GM23248 (cell line): Measurements from ENCODE around the gene OR5K3. TPM values are rescaled to one million over a fixed set of nuclear protein-coding genes. Genes with fewer than 3 reads are reported as not detected.
"Not testable (repeated sequence)": the region's sequence is repeated elsewhere in the genome, so short reads cannot be mapped to it uniquely, and the experiment has no call there.

Source experiments
- DNase-seq: peaks from one replicate; pipeline ENCODE4 v3.0.0-alpha.2; 2015
- H2AFZ ChIP-seq: fragments of 200-600 bp; sonication (generic); 2 replicates; pipeline ENCODE4 v1.6.1; 2016; ENCODE audit warnings: antibody characterized with exemption
- H3F3A ChIP-seq: fragments of 200-600 bp; sonication (generic); 2 replicates; pipeline ENCODE4 v1.6.1; 2016; ENCODE audit warnings: mild to moderate bottlenecking, antibody characterized with exemption, mixed run types; ENCODE audit not compliant: insufficient read depth
- H3K27ac ChIP-seq: fragments of 200-600 bp; sonication (generic); 2 replicates; pipeline ENCODE4 v1.5.1; 2016; ENCODE audit warnings: mild to moderate bottlenecking
- H3K27me3 ChIP-seq: fragments of 200-600 bp; sonication (generic); replicated peaks from 2 replicates; pipeline ENCODE4 v1.6.1; 2016; ENCODE audit warnings: mild to moderate bottlenecking; ENCODE audit not compliant: insufficient read depth
- H3K36me3 ChIP-seq: fragments of 200-600 bp; sonication (generic); 2 replicates; pipeline ENCODE4 v1.6.1; 2016; ENCODE audit warnings: low read depth, mild to moderate bottlenecking
- H3K4me1 ChIP-seq: fragments of 200-600 bp; sonication (generic); 2 replicates; pipeline ENCODE4 v1.6.1; 2016; ENCODE audit warnings: mild to moderate bottlenecking; ENCODE audit not compliant: insufficient read depth
- H3K4me2 ChIP-seq: fragments of 200-600 bp; sonication (generic); one replicate; pipeline ENCODE4 v1.6.1; 2016; ENCODE audit warnings: mild to moderate bottlenecking; ENCODE audit not compliant: unreplicated experiment
- H3K4me3 ChIP-seq: fragments of 200-600 bp; sonication (generic); 2 replicates; pipeline ENCODE4 v1.5.1; 2016; ENCODE audit warnings: mild to moderate bottlenecking
- H3K79me2 ChIP-seq: fragments of 200-600 bp; sonication (generic); 2 replicates; pipeline ENCODE4 v1.6.1; 2016; ENCODE audit warnings: mild to moderate bottlenecking; ENCODE audit not compliant: insufficient read depth
- H3K9ac ChIP-seq: fragments of 200-600 bp; sonication (generic); 2 replicates; pipeline ENCODE4 v1.6.1; 2016; ENCODE audit warnings: mild to moderate bottlenecking
- H3K9me2 ChIP-seq: fragments of 200-600 bp; sonication (generic); 2 replicates; pipeline ENCODE4 v1.6.1; 2016; ENCODE audit warnings: mixed run types, mild to moderate bottlenecking, moderate library complexity; ENCODE audit not compliant: insufficient read depth
- H3K9me3 ChIP-seq: fragments of 200-600 bp; sonication (generic); one replicate; pipeline ENCODE4 v1.6.1; 2017; ENCODE audit warnings: low read depth
- H4K20me1 ChIP-seq: fragments of 200-600 bp; sonication (generic); 2 replicates; pipeline ENCODE4 v1.6.0; 2016; ENCODE audit not compliant: insufficient read depth
- EZH2 ChIP-seq: fragments of 200-600 bp; sonication (generic); IDR thresholded peaks from 2 replicates; pipeline ENCODE4 v1.6.1; 2018; ENCODE audit warnings: antibody characterized with exemption, mild to moderate bottlenecking; ENCODE audit not compliant: insufficient read depth, poor library complexity, severe bottlenecking
- EZH2phosphoT487 ChIP-seq: fragments of 200-600 bp; sonication (generic); IDR thresholded peaks from 2 replicates; pipeline ENCODE4 v1.6.1; 2018; ENCODE audit warnings: antibody characterized with exemption, moderate library complexity, mild to moderate bottlenecking, low read depth; ENCODE audit not compliant: insufficient read depth
- WGBS, 2 experiments: methylation state at CpG; one replicate each; pipeline ENCODE4 v1.1.6; 2015 to 2017; ENCODE audit warnings: low lambda C conversion rate in 2 of 2, low coverage in 1 of 2; ENCODE audit errors: missing lambda C conversion rate in 2 of 2; 5-methylcytosine and 5-hydroxymethylcytosine counted together
- in situ Hi-C: fragments of 300-500 bp; cut with MboI; formaldehyde crosslinking; loops from 2 replicates; pipeline ENCODE4 v1.15.0; 2020
- polyA plus RNA-seq: library from polyadenylated mRNA; unstranded; fragments of >200 nt; fragmentation: Nextera tagmentation; extraction: Ambion mirVana; gene quantifications from 2 replicates; pipeline ENCODE4 v1.2.1, GENCODE V29; 2016
- total RNA-seq: library from RNA; depleted of rRNA; stranded (reverse); fragments of >200 nt; shearing (Covaris generic); gene quantifications from 2 replicates; pipeline ENCODE4 v1.2.3, GENCODE V29; 2014

OR5K3 gene
- total and polyA plus RNA-seq, 2 experiments from 2014 or later: not detected

DNA sequence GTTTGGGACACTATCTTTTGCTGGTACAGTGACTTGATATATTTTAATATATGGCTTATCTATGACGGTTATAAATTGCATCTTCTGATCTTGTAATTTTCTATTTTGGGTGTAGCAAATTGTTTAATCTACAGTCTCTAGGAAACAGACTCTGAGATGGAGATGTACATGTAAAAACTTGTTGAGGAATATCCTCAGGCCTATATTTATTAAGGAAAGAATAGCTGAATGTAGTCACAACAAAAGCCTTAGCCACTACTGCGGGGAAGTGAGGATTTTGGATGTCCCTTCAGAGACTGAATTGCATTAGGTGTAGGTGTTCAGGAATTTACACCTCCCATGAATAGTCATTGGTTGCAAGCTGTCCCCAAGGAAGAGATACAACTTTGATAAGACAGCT, 13.8 kb upstream of the OR5K3 start:
- Histone ChIP-seq H3K27ac (no peak overlapping the region), H3K4me2 (no peak overlapping the region), H3K9me2 (no peaks in the 10 kb centered on the region), H3K36me3 (no peaks in the 10 kb centered on the region), H4K20me1 (no peaks in the 10 kb centered on the region), H3K27me3 (no peaks in the 10 kb centered on the region), H3K9me3 (no peaks in the 10 kb centered on the region), H2AFZ (no peak overlapping the region), H3K4me1 (no peaks in the 10 kb centered on the region), H3K79me2 (no peaks in the 10 kb centered on the region), H3K9ac (no peak overlapping the region), H3F3A (no peaks in the 10 kb centered on the region), H3K4me3 (no peak overlapping the region)
- in situ Hi-C loops: no loop called here
- no peak for DNase-seq
- WGBS, 2 experiments: 24 to 30% methylated on average over 2 of the region's 2 CpGs
- TF ChIP-seq EZH2 (no peak), EZH2phosphoT487 (no peak)

DNA sequence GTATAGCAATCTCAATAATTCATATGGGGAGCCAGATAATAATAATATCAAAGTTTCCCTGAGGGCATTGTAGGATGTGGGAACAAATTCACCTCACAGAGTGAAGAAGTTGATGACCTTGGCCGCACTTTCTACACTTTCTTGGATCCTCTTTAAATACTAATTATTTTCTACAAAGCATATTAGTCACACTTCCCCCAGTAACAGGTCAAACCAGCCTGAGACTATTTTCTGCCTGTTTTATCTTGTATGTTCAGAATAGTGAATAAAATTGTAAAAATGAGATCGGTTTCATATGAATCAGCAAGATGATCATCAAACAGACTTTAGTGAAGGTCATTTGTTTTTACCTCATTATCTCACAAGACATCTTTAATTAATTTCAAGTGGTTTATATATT, 2.3 kb upstream of the OR5K3 start:
- Histone ChIP-seq H3K4me1 (no peaks in the 10 kb centered on the region), H3K9ac (no peak overlapping the region), H3K4me2 (no peak overlapping the region), H3K79me2 (no peaks in the 10 kb centered on the region), H2AFZ (no peak overlapping the region), H3K9me2 (no peaks in the 10 kb centered on the region), H3K36me3 (no peaks in the 10 kb centered on the region), H3F3A (no peaks in the 10 kb centered on the region), H3K4me3 (no peak overlapping the region), H3K27me3 (no peaks in the 10 kb centered on the region), H3K27ac (no peak overlapping the region), H4K20me1 (no peaks in the 10 kb centered on the region), H3K9me3 (no peaks in the 10 kb centered on the region)
- TF ChIP-seq EZH2phosphoT487 (no peak), EZH2 (no peak)
- in situ Hi-C loops: no loop called here
- no peak for DNase-seq
- 23 to 30% methylated on average over 2 of the region's 2 CpGs for WGBS, 2 experiments

DNA sequence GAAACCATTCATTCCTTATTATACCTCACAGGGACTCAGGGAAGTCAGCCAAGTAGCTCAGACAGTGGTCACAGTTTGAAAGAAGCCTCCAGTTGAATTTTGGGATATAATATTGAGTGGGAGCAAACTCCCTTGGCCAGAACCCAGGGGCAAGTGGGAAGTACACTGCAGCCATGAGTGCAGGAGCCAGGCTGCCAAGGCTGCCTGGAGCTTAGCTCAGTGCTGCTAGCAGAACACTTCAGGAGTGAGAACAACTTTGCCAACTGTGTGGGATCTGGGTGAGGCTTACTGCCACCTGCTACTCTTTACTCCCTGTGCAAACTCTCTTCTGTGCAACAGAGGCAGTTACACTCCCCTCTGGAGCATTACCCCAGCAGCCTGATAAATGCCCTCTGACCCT, 4.6 kb downstream of the OR5K3 start:
- no peaks in the 10 kb centered on the region for H3K79me2 ChIP-seq
- no peak overlapping the region for H3K4me2 ChIP-seq
- no peaks in the 10 kb centered on the region for H3F3A ChIP-seq
- no peaks in the 10 kb centered on the region for H3K9me3 ChIP-seq
- no peaks in the 10 kb centered on the region for H3K27me3 ChIP-seq
- H4K20me1 ChIP-seq: no peaks in the 10 kb centered on the region
- H3K4me1 ChIP-seq: no peaks in the 10 kb centered on the region
- H3K9ac ChIP-seq: no peak overlapping the region
- H3K36me3 ChIP-seq: no peaks in the 10 kb centered on the region
- H3K9me2 ChIP-seq: no peaks in the 10 kb centered on the region
- no peak overlapping the region for H3K27ac ChIP-seq
- no peak for TF ChIP-seq EZH2
- TF ChIP-seq EZH2phosphoT487: no peak
- H2AFZ ChIP-seq: no peak overlapping the region
- in situ Hi-C loops: no loop called here
- H3K4me3 ChIP-seq: no peak overlapping the region
- DNase-seq: no peak

DNA sequence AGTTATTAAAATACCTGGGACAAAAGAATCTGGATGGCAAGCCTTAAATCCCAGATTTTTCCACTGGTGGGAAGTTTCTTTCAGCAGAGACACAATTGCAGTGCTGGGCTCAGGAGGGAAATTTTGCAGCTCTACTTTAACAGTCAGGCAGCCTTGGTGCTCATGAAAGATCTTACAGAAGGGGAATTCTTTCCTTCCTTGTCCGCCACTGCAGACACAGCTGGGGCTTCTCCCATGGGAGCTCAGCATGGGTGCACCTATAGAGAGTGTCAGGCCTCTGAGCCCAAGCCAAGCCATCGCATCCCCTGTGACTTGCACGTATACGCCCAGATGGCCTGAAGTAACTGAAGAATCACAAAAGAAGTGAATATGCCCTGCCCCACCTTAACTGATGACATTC, 6.0 kb downstream of the OR5K3 start:
- H3K4me2 ChIP-seq, H3K27ac ChIP-seq, H3K36me3 ChIP-seq, H2AFZ ChIP-seq, DNase-seq, H3K4me1 ChIP-seq, H3K4me3 ChIP-seq, in situ Hi-C loops, H3K27me3 ChIP-seq, H3K9ac ChIP-seq, H3K79me2 ChIP-seq, H4K20me1 ChIP-seq, H3K9me3 ChIP-seq, H3K9me2 ChIP-seq, H3F3A ChIP-seq: not testable (repeated sequence)
- 40% methylated on average over 4 of the region's 4 CpGs for WGBS, 2 experiments

DNA sequence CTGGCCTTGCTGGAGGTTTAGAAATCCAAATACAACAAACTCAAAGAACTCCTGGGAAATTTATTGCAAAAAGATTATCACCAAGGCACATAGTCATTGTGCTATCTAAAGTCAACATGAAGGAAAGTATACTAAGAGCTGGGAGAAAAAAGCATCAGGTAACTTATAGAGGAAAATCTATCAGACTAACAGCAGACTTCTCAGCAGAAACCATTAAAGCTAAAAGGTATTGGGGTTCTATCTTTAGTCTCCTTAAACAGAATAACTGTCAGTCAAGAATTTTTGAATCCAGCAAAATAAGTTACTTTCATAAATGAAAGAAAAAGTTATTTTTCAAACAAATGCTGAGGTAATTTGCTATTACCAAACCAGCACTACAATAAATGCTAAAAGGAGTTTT, 8.0 kb downstream of the OR5K3 start:
- H3K9ac ChIP-seq: no peak overlapping the region
- TF ChIP-seq EZH2 (no peak), EZH2phosphoT487 (no peak)
- in situ Hi-C loops: no loop called here

More for the DNA sequence above, 8.0 kb downstream of the OR5K3 start:
- H3K27ac ChIP-seq: no peak overlapping the region
- H3F3A ChIP-seq: no peaks in the 10 kb centered on the region
- H3K9me2 ChIP-seq: no peaks in the 10 kb centered on the region
- no peaks in the 10 kb centered on the region for H3K27me3 ChIP-seq
- no peaks in the 10 kb centered on the region for H3K79me2 ChIP-seq
- H3K4me2 ChIP-seq: no peak overlapping the region
- H3K4me1 ChIP-seq: no peaks in the 10 kb centered on the region
- H2AFZ ChIP-seq: no peak overlapping the region
- DNase-seq: no peak
- no peak overlapping the region for H3K4me3 ChIP-seq
- H4K20me1 ChIP-seq: no peaks in the 10 kb centered on the region
- no peaks in the 10 kb centered on the region for H3K9me3 ChIP-seq
- H3K36me3 ChIP-seq: no peaks in the 10 kb centered on the region
